ENCODE measurements around the gene CYB5D1.

CYB5D1 gene

DNA sequence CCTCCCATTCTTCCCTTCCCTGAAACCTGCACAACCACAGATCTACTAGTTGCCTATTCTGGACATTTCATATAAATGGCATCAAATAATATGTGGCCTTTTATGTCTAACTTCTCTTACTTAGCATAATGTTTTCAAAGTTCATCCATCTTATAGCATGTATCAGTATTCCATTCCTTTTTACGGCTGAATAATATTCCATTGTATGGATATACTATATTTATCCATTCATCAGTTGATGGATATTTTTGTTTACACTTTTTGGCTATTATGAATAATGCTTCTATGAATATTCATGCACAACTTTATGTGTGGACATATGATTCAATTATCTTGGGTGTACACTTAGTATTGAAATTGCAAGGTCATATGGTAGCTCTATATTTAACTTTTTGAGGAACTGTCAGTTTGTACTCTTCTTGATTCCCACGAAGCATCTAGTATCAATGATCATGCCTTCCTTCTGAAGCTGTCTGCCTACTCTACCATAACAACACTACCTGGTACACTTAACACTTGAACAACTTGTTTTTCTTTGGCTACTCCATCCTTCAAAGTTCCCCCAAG is 18.1 kb downstream of the CYB5D1 start:
- Histone ChIP-seq H3K4me1 (no peaks in the 10 kb centered on the region), H3K4me3 (ENCODE audit: low read depth, low read length) (no peak overlapping the region), H3K27me3 (no peaks in the 10 kb centered on the region), H3K9me3 (no peaks in the 10 kb centered on the region), H3K36me3 (peaks cover 5% of the 10 kb centered on the region; the same call in 1 of the 2 replicates)
- no peak for DNase-seq
- no peak for TF ChIP-seq CTCF (IDR thresholded peaks at IDR 0.05; ENCODE audit: low read depth, low read length)

GRCh38 chr17:7878234-7878633 is 20.4 kb downstream of the CYB5D1 start:
- no peaks in the 10 kb centered on the region for H3K9me3 ChIP-seq
- no peaks in the 10 kb centered on the region for H3K27me3 ChIP-seq
- DNase-seq = no peak
- TF ChIP-seq CTCF (IDR thresholded peaks at IDR 0.05; ENCODE audit: low read depth, low read length) = no peak
- H3K4me1 ChIP-seq = peaks cover 3% of the 10 kb centered on the region; the same call in 1 of the 2 replicates
- H3K4me3 ChIP-seq (ENCODE audit: low read depth, low read length) = no peak overlapping the region
- H3K36me3 ChIP-seq = peaks cover 5% of the 10 kb centered on the region; the same call in 1 of the 2 replicates

DNA sequence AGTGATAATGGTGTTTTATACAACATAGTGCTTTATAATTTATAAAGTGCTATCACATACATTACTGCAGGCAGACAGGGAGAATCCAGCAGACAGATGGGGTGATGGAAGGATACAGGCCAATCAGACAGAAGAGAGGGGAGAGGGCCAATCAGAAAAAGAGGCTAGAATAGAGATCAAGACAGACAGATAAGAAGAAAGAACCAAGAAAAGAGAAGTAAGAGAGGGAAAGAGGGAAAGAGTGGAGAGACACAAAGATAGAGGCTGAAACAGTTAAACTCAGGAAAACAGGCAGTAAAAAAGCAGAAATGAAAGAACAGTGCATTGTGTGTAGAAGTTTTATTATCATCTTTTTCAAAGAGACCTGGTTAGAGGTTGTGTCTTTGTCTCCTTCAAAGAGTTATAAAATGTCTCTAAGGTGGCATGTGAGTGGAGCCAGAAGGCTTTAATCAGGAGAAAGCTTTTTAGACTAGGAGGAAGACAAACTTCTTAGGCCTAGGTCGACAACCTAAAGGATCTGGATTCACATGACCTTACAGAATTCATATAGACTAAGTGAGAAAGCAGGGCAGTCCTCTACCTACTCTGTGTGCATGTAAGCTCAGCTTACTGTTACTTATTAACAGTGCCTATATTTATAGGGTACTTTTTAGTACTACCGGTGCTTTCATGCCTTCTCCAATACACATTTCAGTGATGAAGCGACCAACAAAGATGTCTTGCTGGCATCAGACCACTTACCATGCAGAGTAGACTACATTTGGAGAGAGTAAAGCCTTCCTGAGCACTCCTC is 22.5 kb downstream of the CYB5D1 start:
- no peaks in the 10 kb centered on the region for H3K27me3 ChIP-seq
- H3K4me1 ChIP-seq = peaks cover 3% of the 10 kb centered on the region; the same call in 1 of the 2 replicates
- TF ChIP-seq CTCF (IDR thresholded peaks at IDR 0.05; ENCODE audit: low read depth, low read length) = no peak
- H3K9me3 ChIP-seq = no peaks in the 10 kb centered on the region
- H3K36me3 ChIP-seq = peaks cover 5% of the 10 kb centered on the region; the same call in 1 of the 2 replicates
- DNase-seq = no peak
- no peak overlapping the region for H3K4me3 ChIP-seq (ENCODE audit: low read depth, low read length)

DNA sequence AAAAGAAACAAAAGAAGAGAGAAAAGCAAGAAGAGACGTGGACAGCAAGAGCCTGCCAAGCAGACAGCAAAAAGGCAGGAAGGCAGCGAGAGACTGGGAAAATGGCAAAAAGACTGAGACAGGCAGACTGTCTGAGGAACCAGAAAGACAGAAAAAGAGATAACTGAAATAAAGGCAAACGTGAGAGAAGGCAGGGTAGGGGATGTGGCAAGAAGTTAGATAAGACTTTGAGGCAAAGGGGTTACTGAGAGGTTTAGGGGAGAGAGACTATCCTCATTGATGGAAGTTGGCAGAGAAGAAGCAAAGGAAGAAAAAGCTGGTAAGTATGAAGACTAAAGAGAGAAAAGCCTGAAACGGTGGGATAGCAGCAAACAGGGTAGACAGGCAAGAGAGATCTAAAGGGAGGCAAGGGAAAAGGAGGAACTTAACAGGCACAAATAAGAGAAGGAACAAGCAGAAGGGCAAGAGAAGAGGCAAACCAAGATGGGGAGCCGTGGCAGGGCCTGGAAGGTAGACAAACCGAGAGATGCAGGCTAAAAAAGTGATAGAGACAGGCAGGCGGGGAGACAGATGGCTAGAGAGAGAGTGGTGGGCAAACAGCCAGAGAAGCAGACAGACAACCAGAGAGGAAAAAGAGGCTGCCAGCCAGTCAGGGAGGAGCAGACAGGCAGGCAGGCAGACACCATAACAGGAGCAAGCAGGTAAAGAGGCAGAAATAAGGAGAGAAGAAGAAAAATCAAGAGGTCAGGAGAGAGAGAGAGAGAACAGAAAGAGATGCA is 23.7 kb downstream of the CYB5D1 start:
- no peak for TF ChIP-seq CTCF (IDR thresholded peaks at IDR 0.05; ENCODE audit: low read depth, low read length)
- H3K27me3 ChIP-seq = no peaks in the 10 kb centered on the region
- H3K4me1 ChIP-seq = peaks cover 3% of the 10 kb centered on the region; the same call in 1 of the 2 replicates
- no peaks in the 10 kb centered on the region for H3K9me3 ChIP-seq
- peak; percentile 71 for DNase-seq
- H3K4me3 ChIP-seq (ENCODE audit: low read depth, low read length) = peak overlapping the region; percentile 60
- peaks cover 5% of the 10 kb centered on the region; the same call in 1 of the 2 replicates for H3K36me3 ChIP-seq

- Histone ChIP-seq H3K9me3 (no peaks in the 10 kb centered on the region), H3K4me3 (ENCODE audit: low read depth, low read length) (peak overlapping the region; percentile 60), H3K36me3 (peaks cover 5% of the 10 kb centered on the region; the same call in 1 of the 2 replicates), H3K4me1 (peaks cover 3% of the 10 kb centered on the region; the same call in 1 of the 2 replicates), H3K27me3 (no peaks in the 10 kb centered on the region)
- no peak for DNase-seq
- no peak for TF ChIP-seq CTCF (IDR thresholded peaks at IDR 0.05; ENCODE audit: low read depth, low read length)
Measured at GRCh38 chr17:7882068-7882467, 24.3 kb downstream of the CYB5D1 start.
